NCI-H1048 (cell line): ENCODE measurements around the gene SPANXN5.
"Not testable (repeated sequence)": the region's sequence is repeated elsewhere in the genome, so short reads cannot be mapped to it uniquely, and the experiment has no call there.

Source experiments
- DNase-seq: peaks from one replicate; lab custom pipeline; 2025; lab: John Stamatoyannopoulos, UW

The SPANXN5 gene, protein sequence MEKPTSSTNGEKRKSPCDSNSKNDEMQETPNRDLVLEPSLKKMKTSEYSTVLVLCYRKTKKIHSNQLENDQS

GRCh38 chrX:52797327-52797726 lies at the start of gene SPANXN5:
TSS of gene SPANXN5 (minus strand) at chrX:52797427. CDS start at chrX:52797348, 79 bp downstream.
- not testable (repeated sequence) for DNase-seq

DNA sequence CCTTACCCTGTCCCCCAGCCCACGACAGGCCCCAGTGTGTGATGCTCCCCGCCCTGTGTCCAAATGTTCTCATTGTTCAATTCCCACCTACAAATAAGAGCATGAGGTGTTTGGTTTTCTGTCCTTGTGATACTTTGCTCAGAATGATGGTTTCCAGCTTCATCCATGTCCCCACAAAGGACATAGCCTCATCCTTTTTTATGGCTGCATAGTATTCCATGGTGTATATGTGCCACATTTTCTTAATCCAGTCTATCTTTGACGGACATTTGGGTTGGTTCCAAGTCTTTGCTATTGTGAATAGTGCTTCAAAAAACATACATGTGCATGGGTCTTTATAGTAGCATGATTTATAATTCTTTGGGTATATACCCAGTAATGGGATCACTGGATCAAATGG lies 46.4 kb upstream of the SPANXN5 start:
- not testable (repeated sequence) for DNase-seq

- no peak for DNase-seq
Measured at GRCh38 chrX:52839137-52839536, 41.9 kb upstream of the SPANXN5 start.

DNA sequence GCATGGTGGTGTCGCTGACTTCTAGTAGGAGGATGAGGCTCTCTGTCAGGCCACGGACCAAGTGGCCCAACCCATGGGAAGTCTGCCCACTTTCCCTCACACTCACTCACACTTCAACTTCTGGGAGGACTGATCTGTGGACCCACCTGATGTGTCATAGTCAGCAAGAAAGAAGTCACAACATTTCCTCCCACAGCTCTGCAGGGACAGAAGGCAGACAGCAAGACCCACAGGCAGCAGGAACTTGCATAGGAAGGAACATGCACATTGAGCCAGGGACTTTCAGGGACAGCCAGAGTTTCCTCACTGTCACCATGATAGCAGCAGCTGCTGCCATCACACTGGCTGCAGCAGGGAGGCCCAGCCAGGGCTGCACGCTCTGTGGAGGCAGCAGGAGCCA lies 33.3 kb upstream of the SPANXN5 start:
- no peak for DNase-seq

GRCh38 chrX:52824608-52825007 lies 27.4 kb upstream of the SPANXN5 start:
- no peak for DNase-seq

DNA sequence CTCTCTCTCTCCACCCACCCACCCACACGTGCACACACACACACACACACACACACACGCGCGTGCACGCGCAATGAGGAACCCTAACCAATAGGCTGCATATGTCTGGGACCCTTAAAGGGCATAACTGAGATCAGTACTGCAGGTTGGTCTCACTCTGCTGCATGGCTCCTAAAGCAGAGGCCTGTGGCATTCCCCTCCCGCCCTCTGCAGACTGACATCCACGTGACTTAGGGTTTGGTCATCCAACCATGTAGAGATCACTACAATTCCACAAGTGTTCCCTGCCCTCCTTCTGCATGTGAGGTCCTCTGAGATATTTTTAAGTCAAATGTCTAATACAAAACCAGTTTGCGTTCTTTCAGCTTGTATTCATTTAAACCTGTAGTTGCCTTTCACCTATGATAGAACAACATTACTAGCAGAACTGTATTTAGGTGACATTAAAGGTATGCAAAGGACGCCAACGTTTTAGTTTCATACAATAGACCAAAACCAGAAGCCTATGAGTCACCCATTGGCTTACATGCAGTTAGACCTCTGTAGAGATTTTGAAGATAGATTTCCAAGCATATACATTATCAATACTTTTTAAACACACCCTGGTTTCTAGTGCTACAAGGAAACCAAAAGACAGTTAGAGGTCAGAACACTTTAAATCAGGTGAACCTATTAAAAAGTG lies 24.0 kb upstream of the SPANXN5 start:
- no peak for DNase-seq

DNA sequence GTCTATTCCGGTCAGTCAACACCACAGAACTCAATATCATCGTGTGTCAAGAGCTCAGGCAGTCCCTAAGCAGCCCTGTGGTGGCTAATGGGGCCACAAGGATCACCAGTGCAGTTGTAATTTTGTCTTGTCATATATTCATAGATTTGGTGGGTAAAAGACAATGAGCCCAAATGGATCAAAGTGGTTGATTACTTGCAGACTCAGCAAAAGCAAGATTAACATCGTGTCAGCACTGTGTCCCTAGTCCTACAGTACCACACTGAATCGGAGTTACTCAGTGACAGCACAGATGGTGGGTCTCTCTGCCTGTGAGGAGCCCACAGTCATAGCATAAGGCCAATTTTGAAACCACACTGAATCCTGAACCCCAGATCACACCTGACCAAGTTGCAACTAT lies 22.6 kb upstream of the SPANXN5 start:
- DNase-seq, result no peak

- DNase-seq, result no peak
Measured at GRCh38 chrX:52811065-52811625, 13.9 kb upstream of the SPANXN5 start, which contains the start of gene XAGE5. TSS of gene XAGE5 (plus strand) at chrX:52811287. CDS start at chrX:52812567, 1,280 bp downstream.

GRCh38 chrX:52804876-52805275 lies 7.6 kb upstream of the SPANXN5 start:
- DNase-seq, result not testable (repeated sequence)

GRCh38 chrX:52773504-52773903 lies 23.7 kb downstream of the SPANXN5 start:
- not testable (repeated sequence) for DNase-seq

DNA sequence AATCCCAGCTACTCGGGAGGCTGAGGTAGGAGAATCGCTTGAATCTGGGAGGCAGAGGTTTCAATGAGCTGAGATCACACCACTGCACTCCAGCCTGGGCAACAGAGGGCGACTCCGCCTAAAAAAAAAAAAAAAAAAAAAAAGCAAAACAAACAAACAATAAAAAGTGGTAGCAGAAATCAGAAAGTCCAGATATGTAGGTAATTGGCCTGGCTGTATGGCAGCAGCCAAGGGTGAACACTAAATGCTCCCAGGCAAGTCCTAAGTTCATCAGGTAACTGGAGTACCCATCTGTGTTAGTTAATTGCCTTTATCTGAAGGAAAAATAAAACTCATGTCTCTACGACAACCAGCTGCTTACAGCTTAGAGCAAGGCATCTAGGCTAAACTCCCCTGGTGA lies 31.2 kb downstream of the SPANXN5 start:
- not testable (repeated sequence) for DNase-seq

- DNase-seq, result not testable (repeated sequence)
Measured at GRCh38 chrX:52750952-52751351, 46.3 kb downstream of the SPANXN5 start, which contains the start of gene SSX2B. TSS of gene SSX2B (plus strand) at chrX:52751252. CDS start at chrX:52752681, 1,429 bp downstream.
